ENCODE data around the gene CHAF1B.

Gene CHAF1B

DNA sequence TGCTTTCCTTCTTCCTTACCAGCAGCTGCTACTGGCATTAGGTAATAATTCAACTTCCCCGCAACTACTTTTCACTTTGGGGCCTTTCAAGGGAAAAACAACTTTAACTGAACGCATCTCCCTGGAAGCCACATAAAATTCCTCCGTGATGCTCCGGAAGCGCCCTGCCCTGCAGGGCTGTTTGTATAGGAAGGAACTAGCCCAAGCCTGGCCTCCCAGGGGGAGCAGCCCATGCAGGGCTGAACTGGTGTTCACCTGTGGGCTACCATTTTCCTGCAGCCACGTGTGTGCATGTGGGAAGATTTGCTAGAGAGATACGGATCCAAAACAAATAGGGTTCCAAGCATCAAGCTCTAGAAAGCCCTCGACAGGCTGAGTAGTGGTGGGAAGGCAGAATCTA lies 80.3 kb downstream of the CHAF1B start:
- no peak for DNase-seq

DNA sequence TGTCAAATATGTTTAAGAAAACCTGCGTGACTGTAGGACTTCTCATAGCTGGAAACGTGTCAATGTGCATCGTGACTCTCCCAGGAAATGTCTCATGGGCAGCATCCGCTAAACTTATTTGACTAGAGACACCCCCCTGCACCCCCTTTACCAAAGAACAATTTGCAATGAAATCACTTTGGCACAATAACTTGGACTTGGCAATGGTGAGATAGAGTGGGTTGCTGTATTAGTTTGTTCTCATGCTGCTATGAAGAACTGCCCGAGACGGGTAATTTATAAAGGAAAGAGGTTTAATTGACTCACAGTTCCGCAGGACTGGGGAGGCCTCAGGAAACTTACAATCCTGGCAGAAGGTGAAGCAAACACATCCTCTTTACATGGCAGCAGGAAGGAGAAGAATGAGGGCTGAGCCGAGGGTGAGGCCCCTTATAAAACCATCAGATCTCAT lies 80.9 kb downstream of the CHAF1B start:
- no peak for DNase-seq

All from stimulated activated CD4-positive, alpha-beta T cell treated with anti-CD3 and anti-CD28 coated beads, Interleukin-1b, Interleukin-23, amount 100 ng/mL, for 48 hours (primary cell).